GM04503 (cell line): ENCODE measurements around the gene HOMER3.

Experiments used
- DNase-seq: peaks from one replicate; pipeline ENCODE4 v3.0.0-alpha.2; 2012; ENCODE audit warnings: low read depth

The HOMER3 gene

GRCh38 chr19:18900700-18901481 is 40.1 kb downstream of the HOMER3 start:
- no peak for DNase-seq

DNA sequence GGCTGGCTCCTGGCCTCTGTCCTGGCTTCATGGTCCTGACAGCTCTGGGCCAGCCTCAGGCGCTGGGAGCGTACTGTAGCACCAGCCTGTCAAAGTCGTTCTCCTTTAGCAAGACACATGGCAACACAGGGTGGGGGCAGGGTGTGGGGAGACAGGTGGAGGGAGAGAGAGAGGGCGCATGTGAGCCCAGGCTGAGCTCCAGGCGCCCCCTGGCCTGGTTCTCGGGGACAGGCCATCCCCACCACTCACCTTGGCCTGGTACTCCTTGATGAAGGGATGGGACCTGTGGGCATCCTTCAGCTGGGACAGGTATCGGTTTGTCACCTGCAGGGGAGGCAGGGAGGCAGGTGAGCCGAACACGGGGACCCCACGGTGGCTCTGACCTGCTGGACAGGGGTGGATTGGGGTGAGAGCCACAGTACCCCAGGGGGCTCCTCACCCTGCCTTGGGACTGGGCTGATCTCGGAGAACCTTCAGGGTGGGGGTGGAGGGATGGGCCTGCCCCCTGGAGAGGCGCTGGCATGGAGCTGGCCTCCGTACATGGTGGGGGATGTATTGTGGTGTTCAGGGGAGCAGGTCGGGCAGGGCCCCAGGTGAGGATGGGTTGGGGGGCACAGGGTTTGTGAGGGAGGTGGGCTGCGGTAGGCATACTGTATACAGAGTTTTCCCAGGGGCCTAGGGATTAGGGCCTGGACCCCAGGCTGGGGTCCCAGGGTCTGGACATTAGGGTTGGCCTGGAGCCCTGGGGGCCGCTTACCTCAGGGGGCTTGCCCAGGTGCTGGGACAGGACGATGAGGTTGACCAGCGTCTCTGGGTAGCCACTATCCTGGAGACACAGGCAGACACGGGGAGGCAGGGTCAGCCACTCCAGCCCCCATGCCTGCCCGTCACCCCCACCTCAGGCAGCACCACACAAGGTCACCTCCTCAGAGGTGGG is 41.1 kb downstream of the HOMER3 start:
- no peak for DNase-seq

DNA sequence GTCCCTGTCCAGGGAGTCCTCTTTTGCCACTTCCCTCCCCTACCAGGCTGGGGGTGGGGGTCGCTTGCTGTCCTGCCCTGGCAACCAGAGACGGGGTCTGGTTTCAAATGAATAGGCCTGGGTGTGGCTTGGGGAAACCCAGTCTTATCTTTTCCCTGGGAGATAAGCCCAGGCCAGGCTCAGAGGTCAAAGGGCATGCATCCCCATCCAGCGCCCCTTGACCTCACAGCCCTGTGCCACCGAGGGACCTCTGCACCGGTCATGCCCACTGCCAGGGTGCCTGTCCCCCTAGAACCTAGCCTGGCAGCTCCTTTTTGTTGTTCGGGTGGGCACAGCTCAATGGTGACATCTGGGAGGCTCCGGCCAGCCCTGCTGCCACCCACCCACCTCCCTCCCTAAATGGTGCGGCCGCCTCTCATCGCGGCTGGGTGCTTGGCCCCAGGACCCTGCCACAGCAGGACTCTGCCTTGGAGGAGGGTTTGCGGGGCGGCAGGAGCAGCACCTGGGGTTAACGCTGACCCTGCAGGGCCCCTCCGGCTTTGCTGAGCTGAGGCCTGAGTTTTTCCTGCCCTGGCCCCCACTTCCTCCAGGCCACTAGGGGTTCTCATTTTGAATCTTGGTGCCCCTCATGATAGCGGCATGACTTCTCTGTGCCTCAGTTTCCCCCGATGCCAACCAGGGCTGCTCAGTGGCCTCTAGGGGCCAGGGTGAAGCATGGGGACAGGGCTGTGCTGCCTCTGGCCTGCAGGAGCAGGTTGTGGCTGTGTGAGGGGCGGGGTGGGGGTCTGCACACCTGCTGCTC is 42.2 kb downstream of the HOMER3 start:
- DNase-seq: no peak

DNA sequence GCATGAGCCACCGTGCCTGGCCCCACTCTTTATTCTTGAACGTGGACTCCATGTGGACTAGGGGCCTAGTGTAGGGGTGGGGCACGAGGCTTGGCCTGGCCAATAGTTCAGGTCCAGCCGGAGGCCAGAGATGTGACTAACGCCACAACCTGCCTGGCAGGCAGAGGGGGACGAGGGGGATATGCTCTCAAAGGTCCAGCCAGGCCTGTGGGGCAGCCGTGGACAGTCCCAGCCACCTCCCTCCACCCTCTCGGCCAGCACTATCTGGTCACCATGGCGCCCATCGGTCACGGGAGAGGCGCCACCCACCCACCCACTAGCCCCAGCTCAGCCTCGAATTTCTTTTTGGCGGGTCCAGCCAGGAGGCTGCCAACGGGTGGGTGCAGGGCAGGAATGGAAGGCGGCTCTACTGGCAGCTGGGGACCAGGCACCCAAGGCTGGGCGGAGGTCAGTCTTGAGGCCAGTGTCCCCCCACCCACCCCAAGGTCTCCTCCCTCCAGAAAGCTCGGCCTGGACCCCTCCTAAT is 42.9 kb downstream of the HOMER3 start:
- DNase-seq: no peak

DNA sequence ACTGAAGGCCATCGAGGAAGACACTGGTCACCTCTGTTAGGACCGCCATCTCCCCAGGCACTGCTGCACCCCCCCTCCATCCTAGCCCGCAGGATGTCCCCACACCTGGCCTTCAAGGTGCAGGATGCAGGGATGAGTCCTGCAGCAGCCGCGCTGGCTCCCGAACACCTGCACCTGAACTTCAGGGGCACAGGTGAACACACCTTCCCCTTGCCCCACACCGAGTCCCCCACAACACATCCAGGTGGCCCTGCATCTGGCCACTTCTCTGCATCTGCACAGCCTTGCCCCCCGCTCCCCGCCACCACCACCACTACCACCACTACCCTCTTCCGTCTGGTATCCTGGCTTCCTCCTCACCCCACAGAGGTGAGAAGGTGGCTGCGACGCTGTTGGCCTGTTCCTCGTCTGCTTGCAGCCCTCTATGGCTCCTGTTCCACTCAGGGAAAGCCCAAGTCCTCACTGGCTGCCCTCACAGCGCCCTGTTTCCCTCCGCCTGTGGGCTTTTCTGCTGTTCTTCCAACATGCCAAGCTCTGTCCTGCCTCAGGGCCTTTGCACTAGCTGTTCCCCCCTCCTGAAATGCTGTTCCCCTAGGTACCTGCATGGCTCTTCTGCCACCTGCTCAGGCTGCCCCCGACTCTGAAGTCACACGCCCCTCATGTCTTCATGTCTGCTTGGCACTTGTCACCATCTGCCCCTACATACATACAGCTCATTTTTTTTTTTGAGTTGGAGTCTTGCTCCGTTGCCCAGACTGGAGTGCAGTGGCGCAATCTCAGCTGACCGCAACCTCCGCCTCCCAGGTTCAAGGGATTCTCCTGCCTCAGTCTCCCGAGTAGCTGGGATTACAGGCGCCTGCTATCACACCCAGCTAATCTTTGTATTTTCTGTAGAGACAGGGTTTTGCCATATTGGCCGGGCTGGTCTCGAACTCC is 43.7 kb downstream of the HOMER3 start:
- DNase-seq: no peak

- no peak for DNase-seq
Observed at GRCh38 chr19:18896421-18896841, 44.6 kb downstream of the HOMER3 start.

- no peak for DNase-seq
Observed at GRCh38 chr19:18895824-18896341, 45.1 kb downstream of the HOMER3 start, which contains the start of gene CERS1. Gene CERS1, minus strand, starts transcription at chr19:18896158. Its CDS starts 86 bp downstream, at chr19:18896072.

GRCh38 chr19:18895038-18895823 is 45.8 kb downstream of the HOMER3 start:
- DNase-seq: no peak

GRCh38 chr19:18894254-18895037 is 46.6 kb downstream of the HOMER3 start:
- DNase-seq: no peak

DNA sequence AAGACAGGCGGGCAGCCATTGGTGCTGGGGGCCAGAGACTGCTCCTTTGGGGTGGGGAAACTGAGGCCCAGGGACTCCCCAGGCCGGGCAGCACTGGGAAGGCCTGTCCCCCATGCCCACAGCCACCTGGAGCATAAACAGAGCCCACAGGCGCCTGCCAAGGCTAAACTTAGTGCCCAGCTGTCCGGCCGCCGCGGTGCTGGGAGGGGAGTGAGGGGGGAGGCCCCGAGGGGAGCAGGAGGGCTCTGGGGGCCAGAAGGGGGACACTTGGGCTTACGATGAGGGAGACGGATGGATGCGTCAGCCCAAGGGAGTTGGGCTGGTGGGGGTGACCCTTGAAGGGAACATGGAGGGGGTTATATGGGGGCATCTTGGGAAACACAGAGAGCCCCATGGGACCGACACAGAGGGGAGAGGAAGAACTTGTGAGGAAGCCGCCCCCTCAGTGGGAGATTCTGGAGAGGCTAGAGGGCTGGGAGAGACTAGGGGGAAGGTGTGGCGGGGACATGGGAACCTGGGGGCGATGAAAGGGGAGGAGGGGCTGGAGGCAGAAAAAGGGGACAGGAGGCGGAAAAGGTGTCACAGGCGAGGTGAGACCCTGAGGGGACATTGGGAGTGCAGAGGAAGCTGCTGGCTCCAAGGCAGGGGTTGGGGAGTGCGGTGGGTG is 47.3 kb downstream of the HOMER3 start:
- no peak for DNase-seq

- no peak for DNase-seq
Observed at GRCh38 chr19:18889949-18890745, 50.9 kb downstream of the HOMER3 start.

DNA sequence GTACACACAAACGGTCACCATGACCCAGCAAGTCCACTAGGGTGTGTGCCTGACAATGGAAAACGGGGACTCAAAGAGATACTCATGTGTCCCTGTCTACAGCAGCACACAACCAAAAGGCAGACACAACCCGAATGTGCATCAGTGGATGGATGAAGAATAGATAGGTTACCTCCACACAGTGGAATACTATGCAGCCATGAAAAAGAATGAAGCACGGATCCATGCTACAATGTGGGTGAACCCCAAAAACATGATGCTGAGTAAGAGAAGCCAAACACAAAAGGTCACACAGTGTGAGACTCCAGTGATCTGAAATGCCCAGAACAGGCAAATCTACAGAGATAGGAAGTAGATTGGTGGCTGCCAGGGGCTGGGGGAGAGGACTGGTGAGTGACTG is 54.0 kb downstream of the HOMER3 start:
- DNase-seq: no peak

GRCh38 chr19:18883526-18884304 is 57.3 kb downstream of the HOMER3 start:
- DNase-seq: no peak

DNA sequence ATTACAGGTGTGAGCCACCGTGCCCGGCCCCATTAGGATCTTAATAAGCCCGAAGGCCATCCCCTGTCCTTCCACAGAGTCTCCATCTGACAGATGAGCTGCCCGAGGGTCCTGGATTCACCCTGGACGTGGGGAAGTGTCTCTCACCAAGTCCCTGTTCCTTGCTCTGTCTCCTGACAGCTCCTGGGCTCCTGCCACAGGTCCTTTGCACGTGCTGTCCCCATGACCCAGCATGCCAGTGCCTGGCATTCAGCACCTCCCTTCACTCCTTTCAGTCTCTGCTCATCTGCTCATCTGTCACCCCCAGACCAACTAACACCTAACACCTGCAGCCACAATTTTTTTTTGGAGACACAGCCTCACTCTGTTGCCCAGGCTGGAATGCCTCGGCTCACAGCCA is 59.5 kb downstream of the HOMER3 start:
- no peak for DNase-seq

DNA sequence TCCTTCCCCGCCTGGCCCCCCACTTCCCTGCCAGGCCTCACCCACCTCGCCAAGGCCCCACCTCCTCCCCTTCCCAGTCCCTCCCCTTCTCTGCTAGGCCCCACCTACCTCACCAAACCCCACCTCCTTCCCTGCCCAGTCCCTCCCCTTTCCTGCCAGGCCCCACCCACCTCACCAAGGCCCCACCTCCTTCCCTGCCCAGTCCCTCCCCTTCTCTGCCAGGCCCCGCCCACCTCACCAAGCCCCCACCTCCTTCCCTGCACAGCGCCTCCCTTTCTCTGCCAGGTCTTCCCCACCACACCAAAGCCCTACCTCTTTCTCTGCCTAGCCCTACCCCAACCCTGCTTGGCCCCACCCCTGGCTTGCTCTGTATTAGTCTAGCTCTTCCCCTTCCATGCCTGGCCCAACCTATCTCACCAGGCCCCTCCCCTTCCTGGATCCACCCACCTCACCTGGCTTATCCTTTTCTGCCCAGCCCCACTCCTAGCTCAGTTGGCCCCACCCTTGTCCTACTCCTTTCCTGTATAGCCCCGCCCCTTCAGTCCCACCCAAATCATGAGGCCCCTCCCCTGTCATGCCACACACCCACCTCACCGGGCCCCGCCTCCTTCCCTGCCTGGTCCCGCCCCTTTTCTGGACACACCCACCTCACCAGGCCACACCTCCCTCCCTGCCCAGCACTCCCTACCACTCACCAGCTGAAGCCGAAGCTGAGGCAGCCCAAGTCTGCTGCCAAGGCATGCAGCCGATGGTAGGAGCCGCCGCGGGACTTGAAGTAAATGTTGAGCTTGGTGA is 61.2 kb downstream of the HOMER3 start:
- no peak for DNase-seq
